H9 (cell line): ENCODE results near the gene RNF217. TPM values are rescaled to one million over a fixed set of nuclear protein-coding genes. Genes with fewer than 3 reads are reported as not detected.

Source experiments
- DNase-seq: peaks from one replicate; pipeline ENCODE4 v3.0.0-alpha.2; 2017
- H2AFZ ChIP-seq: one replicate; pipeline ENCODE4 v1.6.1; 2013; ENCODE audit warnings: mild to moderate bottlenecking, low read length, control low read depth, moderate library complexity
- H2AK5ac ChIP-seq: 2 replicates; pipeline ENCODE4 v1.6.1; 2013; ENCODE audit warnings: low read length, control low read depth, mixed read lengths; ENCODE audit not compliant: insufficient read length
- H2BK120ac ChIP-seq: one replicate; pipeline ENCODE4 v1.6.1; 2013; ENCODE audit warnings: low read depth, mild to moderate bottlenecking, low read length, control low read depth, inconsistent platforms; ENCODE audit not compliant: poor library complexity, severe bottlenecking
- H2BK12ac ChIP-seq: 2 replicates; pipeline ENCODE4 v1.6.1; 2013; ENCODE audit warnings: low read length, control low read depth, mixed read lengths, low read depth; ENCODE audit not compliant: insufficient read length
- H2BK15ac ChIP-seq: 2 replicates; pipeline ENCODE4 v1.6.1; 2013; ENCODE audit warnings: low read depth, low read length, control low read depth
- H2BK20ac ChIP-seq: one replicate; pipeline ENCODE4 v1.6.1; 2013; ENCODE audit warnings: low read depth, mild to moderate bottlenecking, low read length, control low read depth, inconsistent platforms; ENCODE audit not compliant: poor library complexity, severe bottlenecking
- H2BK5ac ChIP-seq: 2 replicates; pipeline ENCODE4 v1.6.1; 2013; ENCODE audit warnings: low read length, control low read depth, mixed read lengths; ENCODE audit not compliant: insufficient read length
- H3K14ac ChIP-seq: 2 replicates; pipeline ENCODE4 v1.6.1; 2013; ENCODE audit warnings: low read length, control low read depth; ENCODE audit not compliant: insufficient read depth
- H3K18ac ChIP-seq: 2 replicates; pipeline ENCODE4 v1.6.1; 2013; ENCODE audit warnings: low read depth, mild to moderate bottlenecking, mixed read lengths, low read length, control low read depth; ENCODE audit not compliant: insufficient read length
- H3K23ac ChIP-seq: 2 replicates; pipeline ENCODE4 v1.6.1; 2013; ENCODE audit warnings: low read length, control low read depth, mixed read lengths, low read depth; ENCODE audit not compliant: insufficient read length
- H3K23me2 ChIP-seq: 2 replicates; pipeline ENCODE4 v1.6.1; 2013; ENCODE audit warnings: low read depth, mild to moderate bottlenecking, mixed read lengths, low read length, control low read depth; ENCODE audit not compliant: insufficient read length, poor library complexity, severe bottlenecking
- H3K27ac ChIP-seq: 2 replicates; pipeline ENCODE4 v1.5.1; 2013; ENCODE audit warnings: low read length, control low read depth, mixed read lengths, low read depth; ENCODE audit not compliant: insufficient read length
- H3K27me3 ChIP-seq: 2 replicates; pipeline ENCODE4 v1.6.1; 2013; ENCODE audit warnings: low read length, control low read depth, inconsistent platforms; ENCODE audit not compliant: insufficient read depth
- H3K4ac ChIP-seq: 2 replicates; pipeline ENCODE4 v1.6.1; 2013; ENCODE audit warnings: low read depth, mild to moderate bottlenecking, control low read depth, inconsistent platforms, low read length, moderate library complexity
- H3K4me1 ChIP-seq: 2 replicates; pipeline ENCODE4 v1.6.1; 2013; ENCODE audit warnings: low read length, control low read depth, inconsistent platforms; ENCODE audit not compliant: insufficient read depth
- H3K4me2 ChIP-seq: 2 replicates; pipeline ENCODE4 v1.6.1; 2013; ENCODE audit warnings: low read length, control low read depth, mixed read lengths; ENCODE audit not compliant: insufficient read length, insufficient read depth
- H3K56ac ChIP-seq: 2 replicates; pipeline ENCODE4 v1.6.1; 2013; ENCODE audit warnings: low read depth, mild to moderate bottlenecking, mixed read lengths, low read length, control low read depth; ENCODE audit not compliant: insufficient read length
- H3K79me1 ChIP-seq: 2 replicates; pipeline ENCODE4 v1.6.1; 2013; ENCODE audit warnings: low read depth, mild to moderate bottlenecking, moderate library complexity, low read length, control low read depth, inconsistent platforms; ENCODE audit not compliant: insufficient read depth, poor library complexity, severe bottlenecking
- H3K79me2 ChIP-seq: 2 replicates; pipeline ENCODE4 v1.6.1; 2013; ENCODE audit warnings: low read length, control low read depth, inconsistent platforms; ENCODE audit not compliant: insufficient read depth
- H3K9ac ChIP-seq: 2 replicates; pipeline ENCODE4 v1.6.1; 2013; ENCODE audit warnings: low read length, control low read depth, mixed read lengths; ENCODE audit not compliant: insufficient read length; ENCODE audit errors: extremely low read depth
- H3K9me3 ChIP-seq: one replicate; pipeline ENCODE4 v1.6.1; 2013; ENCODE audit warnings: low read depth, low read length, inconsistent platforms; ENCODE audit not compliant: control insufficient read depth
- H3T11ph ChIP-seq: one replicate; pipeline ENCODE4 v1.6.1; 2013; ENCODE audit warnings: mild to moderate bottlenecking, low read length, control low read depth, inconsistent platforms
- H4K20me1 ChIP-seq: one replicate; pipeline ENCODE4 v1.6.1; 2013; ENCODE audit not compliant: control insufficient read depth, insufficient read length, insufficient read depth
- H4K5ac ChIP-seq: 2 replicates; pipeline ENCODE4 v1.6.1; 2013; ENCODE audit warnings: low read depth, mild to moderate bottlenecking, mixed read lengths, low read length, control low read depth; ENCODE audit not compliant: insufficient read length
- H4K8ac ChIP-seq: replicated peaks from 2 replicates; pipeline ENCODE4 v1.6.1; 2013; ENCODE audit warnings: low read length, control low read depth, mixed read lengths, low read depth; ENCODE audit not compliant: insufficient read length
- H4K91ac ChIP-seq: 2 replicates; pipeline ENCODE4 v1.6.1; 2013; ENCODE audit warnings: low read depth, mild to moderate bottlenecking, moderate library complexity, mixed read lengths, low read length, control low read depth; ENCODE audit not compliant: insufficient read length
- H3K27ac Mint-ChIP-seq, 3 experiments: 2 replicates in 2 of 3; 3 replicates in 1 of 3; pipeline ENCODE4 v1.8.0; 2020 to 2021; ENCODE audit warnings: mixed read lengths in 3 of 3, mild to moderate bottlenecking in 1 of 3, moderate library complexity in 1 of 3
- H3K27me3 Mint-ChIP-seq: 2 replicates; pipeline ENCODE4 v1.8.0; 2021; ENCODE audit warnings: low read depth, mild to moderate bottlenecking, moderate library complexity, mixed read lengths
- H3K36me3 Mint-ChIP-seq, 3 experiments: 2 replicates in 2 of 3; 3 replicates in 1 of 3; pipeline ENCODE4 v1.8.0; 2020 to 2021; ENCODE audit warnings: low read depth in 3 of 3, mixed read lengths in 3 of 3; ENCODE audit not compliant: insufficient read depth in 1 of 3
- H3K4me1 Mint-ChIP-seq, 2 experiments: 2 replicates each; pipeline ENCODE4 v1.8.0; 2020; ENCODE audit warnings: mixed read lengths in 2 of 2
- H3K4me3 Mint-ChIP-seq, 2 experiments: 2 replicates in 1 of 2; 3 replicates in 1 of 2; pipeline ENCODE4 v1.8.0; 2020 to 2021; ENCODE audit warnings: mild to moderate bottlenecking in 2 of 2, mixed read lengths in 2 of 2, moderate library complexity in 1 of 2
- H3K9me3 Mint-ChIP-seq, 2 experiments: 2 replicates in 1 of 2; 3 replicates in 1 of 2; pipeline ENCODE4 v1.8.0; 2020; ENCODE audit warnings: mild to moderate bottlenecking in 2 of 2, mixed read lengths in 2 of 2, moderate library complexity in 1 of 2
- CTCF ChIP-seq: fragments of 200-600 bp; sonication (generic); conservative IDR thresholded peaks from 3 replicates; pipeline ENCODE4 v1.8.0; 2021; ENCODE audit warnings: antibody characterized with exemption, mild to moderate bottlenecking
- WGBS: extraction: QIAGEN DNeasy Blood & Tissue Kit; methylation state at CpG from one replicate; pipeline ENCODE4 v1.1.7; 2013; ENCODE audit warnings: missing lambda C conversion rate, low lambda C conversion rate, mixed read lengths; ENCODE audit not compliant: insufficient read length; ENCODE audit errors: extremely low coverage; 5-methylcytosine and 5-hydroxymethylcytosine counted together
- total RNA-seq: library from RNA; stranded (reverse); gene quantifications from 2 replicates; pipeline ENCODE4 v1.2.1, GENCODE V29; 2021

Gene RNF217
- total RNA-seq, 1 experiment from 2014 or later, result 9.6 TPM

- H3K4ac ChIP-seq, result no peak overlapping the region
- H3K27me3 ChIP-seq, result no peaks in the 10 kb centered on the region
- H3K4me1 Mint-ChIP-seq, result peaks cover 1 to 3% of the 10 kb centered on the region in 2 experiments; a peak in 2 of 4 replicates
- no peak overlapping the region for H2BK15ac ChIP-seq
- no peaks in the 10 kb centered on the region; a peak in 1 of 5 replicates for H3K9me3 Mint-ChIP-seq
- H3K23ac ChIP-seq, result no peak overlapping the region
- no peak overlapping the region for H2BK20ac ChIP-seq
- H3K4me1 ChIP-seq, result no peaks in the 10 kb centered on the region
- no peak overlapping the region for H4K91ac ChIP-seq
- H4K5ac ChIP-seq, result no peak overlapping the region
- no peak for DNase-seq
- H3K9ac ChIP-seq, result no peak overlapping the region
- H2BK5ac ChIP-seq, result no peak overlapping the region
- H3K27me3 Mint-ChIP-seq, result no peaks in the 10 kb centered on the region
- H3K4me3 Mint-ChIP-seq, result no peak overlapping the region
- H3K56ac ChIP-seq, result no peak overlapping the region
- H3K27ac ChIP-seq, result no peak overlapping the region
- TF ChIP-seq CTCF, result no peak
- no peak overlapping the region for H2AFZ ChIP-seq
- no peaks in the 10 kb centered on the region for H4K20me1 ChIP-seq
- no peak overlapping the region for H2AK5ac ChIP-seq
- H3K36me3 Mint-ChIP-seq, result no peaks in the 10 kb centered on the region
- no peak overlapping the region for H3K4me2 ChIP-seq
- no peak overlapping the region for H3K27ac Mint-ChIP-seq
- H3K9me3 ChIP-seq, result no peaks in the 10 kb centered on the region
- H3K23me2 ChIP-seq, result no peaks in the 10 kb centered on the region
- no peak overlapping the region for H3K14ac ChIP-seq
- no peak overlapping the region for H3K18ac ChIP-seq
- H4K8ac ChIP-seq, result no peak overlapping the region
- no peak overlapping the region for H2BK120ac ChIP-seq
- H3K79me2 ChIP-seq, result no peaks in the 10 kb centered on the region
- WGBS, result no CpG with 5 or more reads among the region's 1 CpG
- H3K79me1 ChIP-seq, result no peaks in the 10 kb centered on the region
- H3T11ph ChIP-seq, result no peak overlapping the region
- no peak overlapping the region for H2BK12ac ChIP-seq
Measured at GRCh38 chr6:124943658-124944057, 18.6 kb upstream of the RNF217 start.
